Hepatocyte (in vitro differentiated cells): ENCODE measurements around the gene TNFSF12.

Source experiments
- CTCF ChIP-seq: fragments of 200-600 bp; sonication (generic); IDR thresholded peaks from 2 replicates; pipeline ENCODE4 v1.5.1; 2016; ENCODE audit warnings: antibody characterized with exemption, mild to moderate bottlenecking; ENCODE audit not compliant: poor library complexity
- EZH2 ChIP-seq: fragments of 200-600 bp; sonication (generic); IDR thresholded peaks from 2 replicates; pipeline ENCODE4 v1.6.1; 2016; ENCODE audit warnings: antibody characterized with exemption, mild to moderate bottlenecking, borderline replicate concordance

- TF ChIP-seq CTCF (peak; percentile 13), EZH2 (no peak)
Observed at GRCh38 chr17:7502987-7503386, 45.9 kb upstream of the TNFSF12 start.
